COR-L47 (cell line): Measurements from ENCODE around the gene ZNF441.
"Not testable (repeated sequence)": the region's sequence is repeated elsewhere in the genome, so short reads cannot be mapped to it uniquely, and the experiment has no call there.

Source experiments
- DNase-seq: peaks from one replicate; lab custom pipeline; 2025; lab: John Stamatoyannopoulos, UW

Gene ZNF441

GRCh38 chr19:11766597-11767591 is at the start of gene ZNF441:
Gene ZNF441, plus strand, starts transcription at chr19:11767000. Its CDS starts 194 bp downstream, at chr19:11767194.
- DNase-seq: peak; percentile 95

- DNase-seq: no peak
Observed at GRCh38 chr19:11721681-11722080, 45.1 kb upstream of the ZNF441 start.

GRCh38 chr19:11722414-11722813 is 44.4 kb upstream of the ZNF441 start:
- no peak for DNase-seq

- DNase-seq: no peak
Observed at GRCh38 chr19:11729586-11729985, 37.2 kb upstream of the ZNF441 start.

GRCh38 chr19:11735375-11735774 is 31.4 kb upstream of the ZNF441 start:
- no peak for DNase-seq

GRCh38 chr19:11736696-11737095 is 30.1 kb upstream of the ZNF441 start:
- DNase-seq: no peak

GRCh38 chr19:11737964-11738745 is 28.6 kb upstream of the ZNF441 start:
- DNase-seq: no peak

GRCh38 chr19:11738746-11739620 is 27.8 kb upstream of the ZNF441 start, which contains the start of gene ZNF823:
Gene ZNF823, minus strand, starts transcription at chr19:11738946. Its CDS starts 127 bp downstream, at chr19:11738819.
- DNase-seq: peak; percentile 98

GRCh38 chr19:11745869-11746268 is 20.9 kb upstream of the ZNF441 start:
- no peak for DNase-seq

- DNase-seq: no peak
Observed at GRCh38 chr19:11747277-11747676, 19.5 kb upstream of the ZNF441 start.

- no peak for DNase-seq
Observed at GRCh38 chr19:11749751-11750150, 17.0 kb upstream of the ZNF441 start.

- no peak for DNase-seq
Observed at GRCh38 chr19:11752244-11752736, 14.5 kb upstream of the ZNF441 start.

- DNase-seq: no peak
Observed at GRCh38 chr19:11754663-11755062, 12.1 kb upstream of the ZNF441 start.

GRCh38 chr19:11756965-11757364 is 9.8 kb upstream of the ZNF441 start:
- no peak for DNase-seq

GRCh38 chr19:11759805-11760204 is 7.0 kb upstream of the ZNF441 start:
- DNase-seq: no peak

- DNase-seq: no peak
Observed at GRCh38 chr19:11763117-11763516, 3.7 kb upstream of the ZNF441 start.

- no peak for DNase-seq
Observed at GRCh38 chr19:11763611-11764010, 3.2 kb upstream of the ZNF441 start.

- no peak for DNase-seq
Observed at GRCh38 chr19:11767633-11768133, 883 bp downstream of the ZNF441 start.

- DNase-seq: no peak
Observed at GRCh38 chr19:11769995-11770394, 3.2 kb downstream of the ZNF441 start.

GRCh38 chr19:11771520-11771919 is 4.7 kb downstream of the ZNF441 start:
- not testable (repeated sequence) for DNase-seq

- DNase-seq: not testable (repeated sequence)
Observed at GRCh38 chr19:11776669-11777068, 9.9 kb downstream of the ZNF441 start.
